ENCODE data around the gene GLI1.

- TF ChIP-seq, protein P1, sequence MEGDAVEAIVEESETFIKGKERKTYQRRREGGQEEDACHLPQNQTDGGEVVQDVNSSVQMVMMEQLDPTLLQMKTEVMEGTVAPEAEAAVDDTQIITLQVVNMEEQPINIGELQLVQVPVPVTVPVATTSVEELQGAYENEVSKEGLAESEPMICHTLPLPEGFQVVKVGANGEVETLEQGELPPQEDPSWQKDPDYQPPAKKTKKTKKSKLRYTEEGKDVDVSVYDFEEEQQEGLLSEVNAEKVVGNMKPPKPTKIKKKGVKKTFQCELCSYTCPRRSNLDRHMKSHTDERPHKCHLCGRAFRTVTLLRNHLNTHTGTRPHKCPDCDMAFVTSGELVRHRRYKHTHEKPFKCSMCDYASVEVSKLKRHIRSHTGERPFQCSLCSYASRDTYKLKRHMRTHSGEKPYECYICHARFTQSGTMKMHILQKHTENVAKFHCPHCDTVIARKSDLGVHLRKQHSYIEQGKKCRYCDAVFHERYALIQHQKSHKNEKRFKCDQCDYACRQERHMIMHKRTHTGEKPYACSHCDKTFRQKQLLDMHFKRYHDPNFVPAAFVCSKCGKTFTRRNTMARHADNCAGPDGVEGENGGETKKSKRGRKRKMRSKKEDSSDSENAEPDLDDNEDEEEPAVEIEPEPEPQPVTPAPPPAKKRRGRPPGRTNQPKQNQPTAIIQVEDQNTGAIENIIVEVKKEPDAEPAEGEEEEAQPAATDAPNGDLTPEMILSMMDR (IDR thresholded peaks at IDR 0.05): no peak
- no peak for TF ChIP-seq POLR2A (IDR thresholded peaks at IDR 0.05)
- no peak for TF ChIP-seq EP300 (IDR thresholded peaks at IDR 0.05)
- TF ChIP-seq POLR2AphosphoS5 (IDR thresholded peaks at IDR 0.05): no peak
Measured at GRCh38 chr12:57433370-57433769, 26.2 kb upstream of the GLI1 start.
